RWPE1 (cell line): ENCODE measurements around the gene HNF1A.

Experiments
- CTCF ChIA-PET: fragments of 350-600 bp; sonication (Branson Sonifier 250); formaldehyde crosslinking; extraction: SDS; loops from one replicate; lab custom pipeline; 2021; lab: Yijun Ruan, JAX
- POLR2A ChIA-PET: fragments of 400-600 bp; formaldehyde crosslinking; extraction: SDS; loops from one replicate; lab custom pipeline; 2020; ENCODE audit warnings: antibody characterized with exemption; ENCODE audit not compliant: low non-redundant PET; lab: Yijun Ruan, JAX
- DNase-seq: peaks from one replicate; pipeline ENCODE4 v3.0.0; 2012; ENCODE audit warnings: low spot score
- H3K27ac ChIP-seq: fragments of 450-650 bp; 2 replicates; pipeline ENCODE4 v1.5.1; 2017
- CTCF ChIP-seq: fragments of 450-650 bp; conservative IDR thresholded peaks from 2 replicates; pipeline ENCODE4 v1.5.1; 2017; ENCODE audit warnings: low read depth, mild to moderate bottlenecking

The HNF1A gene

GRCh38 chr12:120977531-120978295, 630 bp upstream of the HNF1A start:
- ChIA-PET POLR2A (no interaction called here), CTCF (interaction anchor here (0.6 to 0.7 kb wide), 2 partner anchors 311 to 320 kb away, joined by 3 read pairs; no protein-coding TSS in a partner anchor)
- no peak for TF ChIP-seq CTCF
- DNase-seq = no peak
- H3K27ac ChIP-seq = no peak overlapping the region

- H3K27ac ChIP-seq = no peak overlapping the region
- TF ChIP-seq CTCF = no peak
- no peak for DNase-seq
- ChIA-PET CTCF (no interaction called here), POLR2A (interaction anchor here (0.6 kb wide), 1 partner anchor 247 kb away, joined by 3 read pairs; no protein-coding TSS in a partner anchor)
Measured at GRCh38 chr12:120979220-120979861, 998 bp downstream of the HNF1A start.

GRCh38 chr12:120979862-120980696, 1.7 kb downstream of the HNF1A start:
- ChIA-PET CTCF (no interaction called here), POLR2A (interaction anchor here (0.6 kb wide), 1 partner anchor 247 kb away, joined by 3 read pairs; no protein-coding TSS in a partner anchor)
- TF ChIP-seq CTCF = no peak
- DNase-seq = no peak
- H3K27ac ChIP-seq = no peak overlapping the region

- ChIA-PET POLR2A (no interaction called here), CTCF (interaction anchor here (0.6 to 2.7 kb wide), 2 partner anchors 9 to 148 kb away, joined by 6 to 7 read pairs; no protein-coding TSS in a partner anchor)
- TF ChIP-seq CTCF = no peak
- DNase-seq = no peak
- no peak overlapping the region for H3K27ac ChIP-seq
Measured at GRCh38 chr12:120980800-120981368, 2.5 kb downstream of the HNF1A start.

GRCh38 chr12:120981407-120981941, 3.1 kb downstream of the HNF1A start:
- H3K27ac ChIP-seq = no peak overlapping the region
- no peak for DNase-seq
- CTCF ChIA-PET = interaction anchor here (2.7 kb wide), 1 partner anchor 10 kb away, joined by 7 read pairs; no protein-coding TSS in a partner anchor
- POLR2A ChIA-PET = no interaction called here
- TF ChIP-seq CTCF = no peak
